ENCODE measurements around the gene PRSS53.
A peak's percentile ranks its signal among the peaks of the same experiment; 100 is the strongest.
"Not testable (repeated sequence)": the region's sequence is repeated elsewhere in the genome, so short reads cannot be mapped to it uniquely, and the experiment has no call there.

Gene PRSS53

DNA sequence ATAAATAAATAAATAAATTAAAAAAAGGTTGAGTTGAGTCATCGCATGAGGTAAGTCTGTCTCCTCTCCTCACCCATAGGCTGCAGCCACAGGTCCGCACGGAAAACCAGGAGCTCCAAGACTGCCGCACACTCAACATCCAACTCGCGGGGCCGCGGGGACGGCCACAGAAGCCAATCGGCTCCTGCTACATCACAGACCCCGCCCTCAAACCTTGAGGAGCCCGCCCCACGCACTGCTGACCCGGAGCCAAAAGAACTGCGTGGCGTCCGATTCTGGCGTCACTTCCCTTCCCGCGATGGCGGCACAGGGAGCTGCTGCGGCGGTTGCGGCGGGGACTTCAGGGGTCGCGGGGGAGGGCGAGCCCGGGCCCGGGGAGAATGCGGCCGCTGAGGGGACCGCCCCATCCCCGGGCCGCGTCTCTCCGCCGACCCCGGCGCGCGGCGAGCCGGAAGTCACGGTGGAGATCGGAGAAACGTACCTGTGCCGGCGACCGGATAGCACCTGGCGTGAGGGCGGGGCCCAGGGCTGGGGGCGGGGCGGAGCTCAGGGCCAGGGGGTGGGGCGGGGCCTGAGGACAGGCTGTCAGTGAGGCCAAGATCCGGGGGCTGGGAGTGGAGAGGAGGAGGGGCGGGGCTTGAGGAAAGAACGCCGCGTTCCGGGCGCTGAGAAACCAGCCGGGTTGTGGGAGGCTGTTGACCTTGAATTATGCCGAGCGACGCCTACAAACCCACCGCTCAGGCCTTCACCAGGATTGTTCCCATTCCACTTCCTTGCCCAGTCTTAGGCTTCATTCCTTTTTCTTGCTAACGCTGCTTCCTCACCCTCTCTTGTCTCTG lies 28.9 kb upstream of the PRSS53 start, which contains the start of gene KAT8:
Gene KAT8, plus strand, starts transcription at position 281 of the 839 bp plus-strand sequence. Its CDS starts 18 bp downstream, at position 299.
- peak; percentile 98 for DNase-seq

- DNase-seq = no peak
Observed at GRCh38 chr16:31114468-31114867, 25.7 kb upstream of the PRSS53 start.

DNA sequence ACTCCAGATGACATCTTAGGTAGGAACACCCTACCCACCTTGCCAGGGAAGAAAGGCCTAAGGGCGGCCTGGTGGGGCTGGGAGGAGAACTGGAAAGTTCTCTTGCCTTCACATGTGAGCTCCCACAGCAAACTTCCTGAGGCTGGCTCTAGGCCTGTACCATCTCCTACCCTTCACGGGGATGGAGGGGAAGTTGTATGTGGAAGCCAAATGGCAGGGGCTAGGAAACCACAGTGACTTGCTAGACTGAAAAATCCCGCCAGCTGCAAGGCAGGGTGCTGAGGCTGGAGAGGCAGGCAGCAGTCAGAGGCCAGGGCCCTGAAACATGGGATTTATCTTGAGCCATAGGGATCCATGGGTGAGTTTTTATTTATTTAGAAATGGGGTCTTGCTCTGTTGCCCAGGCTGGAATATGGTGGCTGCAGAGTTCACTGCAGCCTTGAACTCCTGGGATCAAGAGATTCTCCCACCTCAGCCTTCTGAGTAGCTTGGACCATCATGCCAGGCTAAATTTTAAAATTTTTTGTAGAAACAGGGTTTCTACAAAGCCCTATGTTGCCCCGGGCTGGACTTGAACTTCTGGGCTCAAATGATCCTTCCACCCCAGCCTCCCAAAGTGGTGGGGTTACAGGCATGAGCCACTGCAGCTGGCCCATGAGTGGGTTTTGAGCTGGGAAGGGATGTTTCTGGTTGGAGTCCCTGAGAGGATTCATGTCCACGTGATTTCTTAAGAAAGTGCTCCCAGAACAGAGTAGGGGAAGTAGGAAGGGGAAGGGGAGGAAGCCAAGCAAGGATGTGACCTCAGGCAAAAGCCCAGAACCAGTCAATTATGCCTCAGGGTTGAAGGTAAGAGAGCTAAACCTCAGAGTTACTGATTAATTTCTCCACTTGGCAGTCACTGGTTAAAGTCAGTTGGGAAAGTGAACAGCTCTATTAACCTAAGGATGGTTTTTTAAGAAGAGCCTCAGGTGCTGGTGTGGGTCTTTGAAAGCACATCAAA lies 24.7 kb upstream of the PRSS53 start:
- no peak for DNase-seq

- DNase-seq = no peak
Observed at GRCh38 chr16:31112711-31113110, 24.0 kb upstream of the PRSS53 start.

- DNase-seq = no peak
Observed at GRCh38 chr16:31111881-31112466, 23.2 kb upstream of the PRSS53 start.

GRCh38 chr16:31110106-31111034 lies 21.6 kb upstream of the PRSS53 start:
- DNase-seq = no peak

- no peak for DNase-seq
Observed at GRCh38 chr16:31109622-31110021, 20.9 kb upstream of the PRSS53 start.

GRCh38 chr16:31108794-31109558 lies 20.2 kb upstream of the PRSS53 start:
- DNase-seq = no peak

- peak; percentile 77 for DNase-seq
Observed at GRCh38 chr16:31108035-31108793, 19.5 kb upstream of the PRSS53 start, which contains the start of gene BCKDK. TSS of gene BCKDK (plus strand) at chr16:31108386. CDS start at chr16:31109224, 838 bp downstream.

- DNase-seq = no peak
Observed at GRCh38 chr16:31107465-31107867, 18.7 kb upstream of the PRSS53 start.

DNA sequence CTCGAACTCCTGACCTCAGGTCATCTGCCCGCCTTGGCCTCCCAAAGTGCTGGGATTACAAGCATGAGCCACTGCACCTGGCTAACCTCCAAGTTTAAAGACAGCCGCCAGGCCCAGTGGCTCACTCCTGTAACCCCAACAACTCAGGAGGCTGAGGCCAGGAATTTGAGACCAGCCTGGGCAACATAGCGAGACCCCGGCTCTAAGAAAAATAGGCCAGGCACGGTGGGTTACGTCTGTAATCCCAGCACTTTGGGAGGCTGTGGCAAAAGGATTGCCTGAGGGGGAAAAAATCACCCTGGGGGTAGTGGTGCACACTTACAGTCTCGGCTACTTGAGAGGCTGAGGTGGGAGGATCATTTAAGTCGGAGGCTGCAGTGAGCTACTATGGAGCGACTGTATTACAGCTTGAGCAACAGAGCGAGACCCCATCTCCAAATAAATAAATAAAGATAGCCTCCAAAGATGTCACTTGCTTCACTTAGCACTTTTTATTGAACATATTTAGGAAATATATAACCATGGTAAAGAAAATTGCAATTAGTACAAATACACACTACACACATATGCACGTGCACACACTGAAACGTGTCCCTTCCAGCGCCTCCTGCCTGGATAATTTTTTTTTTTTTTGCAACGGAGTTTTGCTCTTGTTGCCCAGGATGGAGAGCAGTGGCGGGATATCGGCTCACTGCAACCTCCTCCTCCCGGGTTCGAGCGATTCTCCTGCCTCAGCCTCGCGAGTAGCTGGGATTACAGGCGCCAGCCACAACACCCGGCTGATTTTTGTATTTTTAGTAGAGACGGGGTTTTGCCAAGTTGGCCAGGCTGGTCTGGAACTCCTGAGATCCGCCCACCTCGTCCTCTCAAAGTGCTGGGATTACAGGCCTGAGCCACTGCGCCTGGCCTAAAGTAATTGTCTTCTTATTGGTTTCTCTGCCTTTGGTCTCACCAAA lies 18.0 kb upstream of the PRSS53 start:
- no peak for DNase-seq

DNA sequence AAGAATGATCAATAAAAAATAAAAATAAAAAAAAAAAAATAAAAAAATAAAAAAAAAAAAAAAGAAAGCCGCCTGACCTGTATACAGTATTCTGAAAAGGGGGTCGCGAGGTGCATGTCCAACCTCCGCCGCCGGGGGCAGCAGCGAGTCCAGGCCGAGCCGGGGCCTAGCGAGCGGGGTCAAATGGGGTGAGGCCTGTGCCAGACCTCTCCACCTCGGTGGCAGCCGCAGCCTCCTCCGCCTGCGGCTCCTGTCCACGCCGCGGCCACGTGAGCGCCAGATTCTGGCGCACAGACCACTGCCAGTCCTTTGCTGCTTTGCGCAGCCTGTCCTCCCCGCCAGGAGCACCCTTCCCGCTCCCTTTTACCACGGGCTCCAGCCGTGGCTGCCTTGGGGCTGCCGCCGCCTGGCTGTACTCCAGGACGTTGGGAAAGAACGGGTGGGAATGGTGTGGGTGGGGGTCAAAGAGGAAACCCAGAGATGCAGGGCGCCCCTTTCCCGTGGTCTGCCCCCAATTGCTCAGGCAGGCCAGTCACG lies 17.0 kb upstream of the PRSS53 start:
- peak; percentile 59 for DNase-seq

DNA sequence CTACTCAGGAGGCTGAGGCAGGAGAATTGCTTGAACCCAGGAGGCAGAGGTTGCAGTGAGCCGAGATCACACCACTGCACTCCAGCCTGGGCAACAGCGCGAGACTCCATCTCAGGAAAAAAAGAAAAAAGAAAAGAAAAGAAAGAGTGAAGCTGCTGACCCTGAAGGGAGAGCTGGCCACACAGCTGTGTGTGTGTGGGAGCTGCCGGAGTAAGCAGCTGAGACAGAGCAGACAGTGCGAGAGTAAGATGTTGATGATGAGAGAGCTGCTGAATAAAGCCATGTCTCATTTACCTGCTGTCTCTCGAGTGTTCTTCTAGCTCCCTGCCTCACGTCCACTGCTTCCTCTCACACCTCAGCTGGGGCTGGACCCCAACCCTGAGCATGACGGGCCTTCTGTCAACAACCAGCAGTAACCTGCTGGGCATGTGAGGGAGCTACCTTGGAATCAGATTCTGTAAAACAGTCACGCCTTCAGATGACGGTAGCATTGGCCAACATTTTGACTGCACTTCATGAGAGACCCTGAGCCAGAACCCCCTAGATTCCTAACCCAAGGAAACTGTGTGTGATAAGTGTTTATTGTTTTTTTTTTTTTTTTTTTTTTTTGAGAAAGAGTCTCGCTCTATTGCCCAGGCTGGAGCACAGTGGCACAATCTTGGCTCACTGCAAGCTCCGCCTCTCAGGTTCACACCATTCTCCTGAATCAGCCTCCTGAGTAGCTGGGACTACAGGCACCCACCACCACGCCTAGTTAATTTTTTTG lies 12.3 kb upstream of the PRSS53 start:
- DNase-seq = not testable (repeated sequence)

GRCh38 chr16:31099860-31100638 lies 11.3 kb upstream of the PRSS53 start:
- DNase-seq = no peak

- DNase-seq = peak; percentile 97
Observed at GRCh38 chr16:31094424-31095120, 5.8 kb upstream of the PRSS53 start, which contains the start of gene VKORC1. TSS of gene VKORC1 (minus strand) at chr16:31094797. CDS start at chr16:31094729, 68 bp downstream.

DNA sequence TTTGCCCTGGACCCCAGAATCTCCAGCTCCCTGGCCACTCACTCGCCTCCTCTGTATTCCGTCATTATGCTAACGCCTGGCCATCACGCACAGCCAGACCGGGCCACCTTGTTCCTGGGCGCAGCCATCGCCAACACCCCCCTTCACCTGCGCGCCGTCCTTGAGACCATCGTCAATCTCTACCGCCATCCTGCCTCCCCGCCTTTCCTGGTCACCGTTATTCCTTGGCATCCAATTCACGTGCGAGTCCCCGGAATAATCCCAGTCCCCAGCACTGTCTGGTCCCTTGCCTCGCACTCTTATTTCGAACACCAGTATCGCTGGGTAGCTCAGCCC lies 5.3 kb upstream of the PRSS53 start:
- no peak for DNase-seq
